Suprapubic skin (tissue), 3 donors: ENCODE data around the gene VCAN.

Experiments
- EP300 ChIP-seq: sonication (generic); formaldehyde crosslinking; IDR thresholded peaks from one replicate; pipeline ENCODE4 v1.6.1; 2017; ENCODE audit warnings: antibody characterized with exemption
- POLR2A ChIP-seq, 2 donors: fragments of 450-650 bp; IDR thresholded peaks; one replicate each; pipeline ENCODE4 v1.6.1; 2017; ENCODE audit warnings: antibody characterized with exemption in 2 of 2, mild to moderate bottlenecking in 2 of 2, moderate library complexity in 2 of 2
- TF ChIP-seq, protein P1 (sequence below), 2 donors: fragments of 200-600 bp in 1 of 2; fragments of 450-650 bp in 1 of 2; sonication (generic) in 1 of 2; IDR thresholded peaks; one replicate each; pipeline ENCODE4 v1.5.1; 2016 to 2019; ENCODE audit warnings: antibody characterized with exemption in 2 of 2, mild to moderate bottlenecking in 1 of 2, moderate library complexity in 1 of 2

DNA sequence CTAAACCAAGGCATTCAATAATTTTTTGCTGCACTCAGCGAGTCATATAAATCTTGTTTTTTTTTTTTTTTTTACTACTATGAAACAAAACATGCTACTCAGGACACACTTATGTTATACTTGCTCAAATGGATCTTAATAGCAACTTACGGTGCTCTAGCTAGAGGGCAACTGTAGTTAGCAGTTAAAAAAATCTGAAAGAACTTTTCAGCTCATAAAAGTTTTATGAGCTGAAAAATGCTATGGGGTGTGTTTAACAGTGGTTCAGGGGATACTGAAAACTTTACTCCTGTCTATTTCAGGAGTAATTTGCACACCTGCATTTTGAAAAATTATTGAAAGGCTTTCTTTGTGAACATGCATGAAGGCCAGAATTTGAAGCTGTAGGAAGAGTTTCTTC, 53.4 kb downstream of the VCAN start:
- no peak for TF ChIP-seq EP300
- no peak for TF ChIP-seq POLR2A (IDR thresholded peaks at IDR 0.05)
- TF ChIP-seq, protein P1, sequence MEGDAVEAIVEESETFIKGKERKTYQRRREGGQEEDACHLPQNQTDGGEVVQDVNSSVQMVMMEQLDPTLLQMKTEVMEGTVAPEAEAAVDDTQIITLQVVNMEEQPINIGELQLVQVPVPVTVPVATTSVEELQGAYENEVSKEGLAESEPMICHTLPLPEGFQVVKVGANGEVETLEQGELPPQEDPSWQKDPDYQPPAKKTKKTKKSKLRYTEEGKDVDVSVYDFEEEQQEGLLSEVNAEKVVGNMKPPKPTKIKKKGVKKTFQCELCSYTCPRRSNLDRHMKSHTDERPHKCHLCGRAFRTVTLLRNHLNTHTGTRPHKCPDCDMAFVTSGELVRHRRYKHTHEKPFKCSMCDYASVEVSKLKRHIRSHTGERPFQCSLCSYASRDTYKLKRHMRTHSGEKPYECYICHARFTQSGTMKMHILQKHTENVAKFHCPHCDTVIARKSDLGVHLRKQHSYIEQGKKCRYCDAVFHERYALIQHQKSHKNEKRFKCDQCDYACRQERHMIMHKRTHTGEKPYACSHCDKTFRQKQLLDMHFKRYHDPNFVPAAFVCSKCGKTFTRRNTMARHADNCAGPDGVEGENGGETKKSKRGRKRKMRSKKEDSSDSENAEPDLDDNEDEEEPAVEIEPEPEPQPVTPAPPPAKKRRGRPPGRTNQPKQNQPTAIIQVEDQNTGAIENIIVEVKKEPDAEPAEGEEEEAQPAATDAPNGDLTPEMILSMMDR (IDR thresholded peaks at IDR 0.05) = no peak
